Stimulated activated CD4-positive, alpha-beta T cell treated with anti-CD3 and anti-CD28 coated beads, Interleukin-15, amount 100 ng/mL, for 48 hours (primary cell): Measurements from ENCODE around the gene MED29.

Experiments used
- DNase-seq, 2 donors: peaks; one replicate each; pipeline ENCODE4 v3.0.0-alpha.2; 2020; ENCODE audit warnings: low read depth in 2 of 2

MED29 gene

GRCh38 chr19:39390751-39391437 is at the start of gene MED29, which contains the start of gene PAF1:
MED29 (plus strand) TSS chr19:39391378; CDS start chr19:39391423, 45 bp downstream.
PAF1 (minus strand) TSS chr19:39391106; CDS start chr19:39390864, 242 bp downstream.
- DNase-seq: peak; percentile 95

- DNase-seq: peak; percentile 98 to 99
These were observed 49.2 kb upstream of the MED29 start, which contains the start of gene SAMD4B for GRCh38 chr19:39341719-39342604. SAMD4B (plus strand) TSS chr19:39342421; CDS start chr19:39356894, 14,473 bp downstream.

GRCh38 chr19:39342647-39343305 is 48.4 kb upstream of the MED29 start:
- DNase-seq: no peak

- no peak for DNase-seq
These were observed 45.2 kb upstream of the MED29 start for GRCh38 chr19:39345956-39346355.

- no peak for DNase-seq
These were observed 43.6 kb upstream of the MED29 start for GRCh38 chr19:39347332-39348164.

- DNase-seq: no peak
These were observed 41.9 kb upstream of the MED29 start for GRCh38 chr19:39349326-39349725.

GRCh38 chr19:39350156-39350555 is 41.0 kb upstream of the MED29 start:
- no peak for DNase-seq

GRCh38 chr19:39351537-39352064 is 39.6 kb upstream of the MED29 start:
- DNase-seq: peak; percentile 39 to 56

- no peak for DNase-seq
These were observed 38.6 kb upstream of the MED29 start for GRCh38 chr19:39352381-39353255.

GRCh38 chr19:39355253-39355652 is 35.9 kb upstream of the MED29 start:
- no peak for DNase-seq

GRCh38 chr19:39356073-39356472 is 35.1 kb upstream of the MED29 start:
- DNase-seq: no peak

- DNase-seq: no peak
These were observed 34.5 kb upstream of the MED29 start for GRCh38 chr19:39356647-39357046.

GRCh38 chr19:39359026-39359425 is 32.2 kb upstream of the MED29 start:
- no peak for DNase-seq

- DNase-seq: no peak
These were observed 30.6 kb upstream of the MED29 start for GRCh38 chr19:39360599-39360998.

- no peak for DNase-seq
These were observed 28.2 kb upstream of the MED29 start for GRCh38 chr19:39362682-39363657.

GRCh38 chr19:39363901-39364457 is 27.2 kb upstream of the MED29 start:
- DNase-seq: no peak

GRCh38 chr19:39365531-39365930 is 25.6 kb upstream of the MED29 start:
- no peak for DNase-seq

- DNase-seq: no peak
These were observed 22.0 kb upstream of the MED29 start for GRCh38 chr19:39369200-39369599.
